ENCODE measurements around the gene TMEM178B.

- no peak for TF ChIP-seq CTCF (IDR thresholded peaks at IDR 0.05)
- no peak for TF ChIP-seq POLR2A (IDR thresholded peaks at IDR 0.05)
Observed at GRCh38 chr7:141221007-141221612, 147.2 kb downstream of the TMEM178B start.

Data from lower leg skin (tissue), 3 donors.